NCI-H82 (cell line): Measurements from ENCODE around the gene AMN1.
"Not testable (repeated sequence)": the region's sequence is repeated elsewhere in the genome, so short reads cannot be mapped to it uniquely, and the experiment has no call there.

Experiments used
- DNase-seq: peaks from one replicate; lab custom pipeline; 2025; lab: John Stamatoyannopoulos, UW

Gene AMN1

DNA sequence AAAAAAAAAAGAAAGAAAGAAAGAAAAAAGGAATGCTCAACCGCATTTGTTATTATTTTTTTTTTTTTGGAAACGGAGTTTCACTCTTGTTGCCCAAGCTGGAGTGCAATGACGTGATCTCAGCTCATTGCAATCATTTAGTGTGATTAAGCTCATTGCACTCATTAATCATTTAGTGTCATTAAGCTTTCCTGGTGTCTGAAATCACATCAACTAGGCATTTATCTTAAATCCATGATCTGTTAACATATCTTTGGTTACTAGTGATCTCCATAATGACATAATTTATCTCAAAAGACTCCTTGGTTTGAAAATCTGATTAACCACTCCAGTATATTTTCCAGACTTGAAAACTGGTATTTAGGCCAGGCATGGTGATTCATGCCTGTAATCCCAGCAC, 43.0 kb downstream of the AMN1 start:
- DNase-seq = peak; percentile 45

DNA sequence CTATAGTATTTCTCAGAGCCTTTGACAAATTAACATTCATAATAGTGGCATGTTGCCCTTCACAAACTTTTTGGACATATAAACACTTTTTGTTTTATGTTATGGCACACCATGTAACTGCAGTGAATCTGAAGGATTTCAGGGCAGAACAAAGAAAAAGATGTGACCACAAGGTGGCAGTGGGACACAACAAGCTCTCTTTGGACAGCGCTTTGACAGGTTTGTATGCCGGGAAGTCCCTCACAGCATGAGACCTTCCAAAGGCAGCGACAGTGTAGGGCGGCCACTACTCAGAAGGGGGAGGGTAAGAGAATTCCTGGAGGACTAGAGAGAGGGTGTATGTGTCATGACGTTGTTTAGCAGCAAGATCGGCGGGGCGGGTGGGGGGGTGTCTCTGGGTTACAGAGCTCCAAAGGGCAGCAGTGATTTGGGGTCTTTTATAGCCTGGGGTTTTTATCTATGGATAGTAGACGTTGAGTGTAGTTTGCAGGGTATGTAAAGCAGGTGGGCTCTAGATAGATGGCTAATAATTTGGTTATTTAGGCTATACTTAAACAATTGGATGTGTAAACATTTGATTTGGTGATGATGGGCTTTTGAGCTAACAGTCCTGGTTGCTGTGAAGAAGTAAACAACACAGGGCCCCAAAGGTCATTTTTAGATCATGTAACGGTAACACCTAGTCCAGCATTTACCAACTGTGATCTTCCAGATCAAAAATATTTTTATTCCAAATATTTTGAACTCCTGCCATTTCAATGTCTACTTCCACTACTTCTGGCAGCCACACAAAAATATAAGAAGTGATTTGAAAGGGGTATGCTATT, 46.5 kb downstream of the AMN1 start:
- DNase-seq = peak; percentile 92

DNA sequence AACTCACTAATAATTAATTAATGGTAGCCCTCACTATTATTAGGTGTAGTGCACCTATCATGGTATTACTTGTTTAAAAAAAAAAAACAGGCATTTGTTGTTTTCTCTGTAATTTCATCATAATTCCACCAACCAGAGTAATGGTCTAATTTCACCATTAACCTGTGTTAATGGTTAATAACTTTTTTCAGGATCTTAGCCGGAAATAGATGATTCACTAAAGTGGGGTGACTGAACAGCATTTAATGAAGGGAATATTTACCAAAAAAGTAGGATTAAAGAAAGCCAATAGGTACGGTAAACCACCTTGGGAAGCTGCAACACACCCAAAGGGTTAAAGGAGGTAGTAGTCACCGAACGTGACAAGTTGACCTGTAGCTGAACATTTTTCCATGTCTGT, 56.3 kb downstream of the AMN1 start:
- DNase-seq = no peak

DNA sequence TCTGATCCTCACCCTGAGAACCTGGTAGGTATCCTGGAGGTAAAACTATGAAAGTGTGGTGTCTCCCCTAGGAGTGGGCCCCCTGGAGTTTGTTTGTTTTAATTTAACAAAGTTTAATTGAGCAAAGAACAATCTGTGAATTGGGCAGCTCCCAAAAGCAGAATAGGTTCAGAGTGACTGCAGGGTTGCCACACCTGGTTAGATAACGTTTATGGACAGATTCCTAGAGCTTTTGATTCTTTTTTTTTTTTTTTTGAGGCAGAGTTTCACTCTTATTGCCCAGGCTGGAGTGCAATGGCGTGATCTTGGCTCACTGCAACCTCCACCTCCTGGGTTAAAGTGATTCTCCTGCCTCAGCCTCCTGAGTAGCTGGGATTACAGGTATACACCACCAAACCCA, 59.2 kb downstream of the AMN1 start:
- not testable (repeated sequence) for DNase-seq

DNA sequence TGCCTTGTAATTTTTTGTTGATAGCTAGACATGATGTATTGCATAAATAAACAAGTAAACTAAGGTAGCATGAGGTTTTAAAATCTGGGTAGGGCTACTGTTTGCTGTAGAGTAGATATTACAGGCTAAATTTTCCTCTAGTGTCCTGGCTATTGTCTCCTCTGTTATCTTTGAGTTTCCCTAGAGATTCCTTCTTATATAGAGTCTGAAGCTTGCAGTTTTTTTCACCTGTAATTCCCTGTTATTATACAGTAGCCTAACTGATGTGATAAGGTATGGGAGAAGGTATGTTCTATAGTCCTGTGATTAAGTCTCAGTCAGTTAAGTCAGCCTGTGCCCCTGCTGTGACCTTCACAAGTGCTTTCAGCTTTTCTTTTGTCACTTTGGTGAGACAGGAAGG, 59.8 kb downstream of the AMN1 start:
- no peak for DNase-seq

DNA sequence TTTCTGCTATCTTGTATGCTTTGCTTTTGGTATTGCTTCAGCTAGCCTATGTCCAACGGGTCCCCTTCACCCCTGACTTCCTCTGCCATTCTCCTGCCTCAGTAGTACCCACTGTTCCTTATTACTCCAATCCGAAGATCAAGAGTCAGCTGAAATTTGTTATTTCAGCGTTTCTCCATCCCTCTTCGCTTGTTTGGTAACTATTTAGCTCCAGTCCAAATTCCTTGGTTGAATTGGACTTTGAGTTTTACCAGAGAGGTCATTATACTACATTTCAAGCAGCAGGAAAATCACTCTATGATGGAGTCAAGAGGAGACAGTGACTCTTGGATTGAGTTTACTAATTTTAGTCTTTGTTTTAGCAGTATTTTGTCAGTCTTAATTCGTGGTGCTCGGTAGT, 64.8 kb downstream of the AMN1 start:
- DNase-seq = no peak

DNA sequence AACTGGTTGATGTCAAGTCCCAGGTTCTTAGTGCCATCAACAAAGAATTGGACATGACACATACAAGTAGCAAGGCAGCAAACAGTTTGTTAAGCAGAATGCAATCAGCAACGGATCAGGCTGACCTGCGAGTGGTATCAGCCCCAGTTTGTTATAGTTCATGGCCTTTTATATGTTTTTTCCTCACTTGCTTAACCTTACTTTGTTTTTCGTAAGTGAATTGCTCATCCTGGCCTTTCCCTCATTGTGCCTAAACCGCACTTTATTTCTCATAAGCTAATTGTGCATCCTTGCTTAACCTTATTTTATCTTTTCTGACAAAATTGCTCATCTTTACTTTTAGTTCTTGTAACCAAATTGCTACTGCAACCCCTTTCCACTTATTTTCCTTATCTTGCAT, 65.2 kb downstream of the AMN1 start:
- no peak for DNase-seq

DNA sequence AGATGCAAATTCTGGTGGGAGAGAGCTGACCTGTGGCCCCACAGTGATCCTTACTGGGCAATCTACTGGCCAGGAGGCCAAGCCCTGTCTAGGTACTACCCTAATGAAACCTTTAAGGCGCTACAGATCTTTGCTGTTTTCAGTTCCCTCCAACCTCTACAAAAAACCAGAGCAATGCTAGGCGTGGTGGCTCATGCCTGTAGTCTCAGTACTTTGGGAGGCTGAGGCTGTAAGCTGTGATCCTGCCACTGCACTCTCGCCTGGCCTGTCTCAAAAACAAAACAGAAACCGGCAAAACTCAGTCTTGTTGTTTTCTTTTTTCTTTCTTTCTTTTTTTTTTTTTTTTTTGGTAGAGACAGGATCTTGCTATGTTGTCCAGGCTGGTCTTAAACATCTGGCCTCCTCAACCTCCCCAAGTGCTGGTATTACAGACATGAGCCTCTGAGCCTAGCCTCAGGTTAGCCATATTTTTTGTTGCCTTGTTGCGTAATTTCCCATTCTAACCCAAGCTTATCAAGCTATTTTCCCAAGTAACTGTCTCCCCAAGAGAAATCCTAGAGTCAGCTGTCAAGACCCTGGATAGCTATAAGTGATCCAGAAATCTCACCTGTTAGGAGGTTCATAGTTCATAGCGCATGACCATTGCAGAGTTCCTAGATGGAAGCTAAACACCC, 66.5 kb downstream of the AMN1 start:
- no peak for DNase-seq

DNA sequence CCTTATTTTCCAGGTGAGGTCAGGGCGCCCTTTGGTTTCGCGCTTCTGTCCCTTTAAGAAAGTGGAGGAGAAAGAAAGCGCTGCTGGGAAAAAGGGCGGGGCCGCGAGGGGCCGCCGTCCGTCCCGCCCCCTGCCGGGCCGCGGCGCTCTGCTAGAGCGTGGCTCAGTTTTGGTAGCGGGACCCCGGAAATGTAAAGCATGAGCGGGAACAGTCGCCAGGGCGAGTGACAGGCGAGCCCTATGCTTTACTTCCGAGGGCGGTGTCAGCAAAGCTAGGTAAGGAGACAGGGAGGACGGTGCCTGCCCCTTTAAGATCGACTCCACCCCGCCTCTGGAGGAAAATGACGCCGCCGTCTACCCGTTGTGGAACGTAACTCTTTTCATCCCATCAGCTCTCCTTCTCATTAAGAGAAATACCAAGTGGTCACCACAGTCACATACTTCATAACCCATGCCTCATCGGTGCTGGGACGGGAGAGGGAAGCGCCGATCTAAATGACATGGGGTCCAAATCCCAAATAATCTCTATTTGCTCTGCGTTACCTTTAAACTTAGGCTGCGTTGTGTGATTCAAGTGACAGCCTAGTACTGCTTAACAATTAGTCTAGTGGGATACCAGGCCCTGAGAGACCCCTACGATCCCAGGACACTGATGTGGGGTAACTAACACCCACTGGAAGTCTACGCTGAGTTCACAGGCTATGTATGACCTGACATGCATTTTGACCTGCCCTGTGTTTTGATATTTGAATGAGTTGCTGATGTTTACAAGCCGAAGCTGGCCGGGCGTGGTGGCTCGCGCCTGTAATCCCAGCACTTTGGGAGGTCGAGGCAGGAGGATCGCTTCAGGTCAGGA, 69.5 kb downstream of the AMN1 start, which contains the start of gene ETFBKMT:
TSS of gene ETFBKMT (plus strand) at position 602 of the 856 bp plus-strand sequence. CDS start 2,266 bp downstream, outside the sequence.
- DNase-seq = peak; percentile 97

DNA sequence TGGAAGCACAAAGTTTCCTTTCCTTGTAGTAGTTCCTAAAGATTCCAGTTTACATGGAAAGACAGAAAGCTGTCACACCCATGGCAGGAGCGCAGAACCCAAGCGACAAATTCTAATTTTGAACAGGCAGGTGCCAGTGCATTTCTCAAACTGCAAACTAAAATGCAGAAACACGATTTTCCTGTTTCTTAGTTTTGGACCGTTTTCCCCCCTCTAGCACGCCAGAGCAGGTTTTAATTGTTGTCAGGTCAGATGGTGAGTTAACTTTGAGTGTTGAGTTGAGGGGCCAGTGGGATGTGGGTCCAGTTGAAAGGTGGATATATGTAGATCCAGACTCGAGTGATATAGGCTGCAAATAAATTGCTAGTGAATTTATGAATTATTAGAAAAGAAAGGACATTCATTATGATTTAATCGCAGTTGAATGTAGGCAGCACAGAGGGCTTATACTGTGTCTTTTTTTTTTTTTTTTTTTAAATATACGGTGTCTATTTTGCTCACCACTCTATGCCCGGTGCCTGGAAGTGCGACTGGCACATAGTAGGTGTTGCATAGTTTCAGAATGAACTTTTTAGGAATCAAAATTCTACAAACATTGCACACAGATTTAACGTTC, 70.2 kb downstream of the AMN1 start:
- DNase-seq = no peak

DNA sequence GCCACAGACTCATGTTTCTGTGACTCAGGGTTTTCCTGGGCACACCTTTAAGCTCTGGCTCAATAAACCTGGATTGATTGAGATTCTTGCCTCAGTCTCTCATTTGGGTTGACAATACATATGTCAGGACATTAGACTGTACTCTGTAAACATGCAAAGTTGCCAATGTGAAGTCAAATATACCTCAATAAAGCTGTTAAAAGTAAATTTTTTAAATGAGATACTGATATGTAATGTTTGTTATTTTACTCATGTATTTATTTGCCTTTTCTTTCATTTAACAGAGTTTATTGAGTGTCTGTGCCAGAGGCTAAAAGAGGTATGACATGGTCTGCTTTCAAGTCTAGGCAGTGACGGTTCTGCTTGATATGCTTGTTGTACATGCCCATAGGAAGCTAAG, 73.0 kb downstream of the AMN1 start:
- DNase-seq = no peak

DNA sequence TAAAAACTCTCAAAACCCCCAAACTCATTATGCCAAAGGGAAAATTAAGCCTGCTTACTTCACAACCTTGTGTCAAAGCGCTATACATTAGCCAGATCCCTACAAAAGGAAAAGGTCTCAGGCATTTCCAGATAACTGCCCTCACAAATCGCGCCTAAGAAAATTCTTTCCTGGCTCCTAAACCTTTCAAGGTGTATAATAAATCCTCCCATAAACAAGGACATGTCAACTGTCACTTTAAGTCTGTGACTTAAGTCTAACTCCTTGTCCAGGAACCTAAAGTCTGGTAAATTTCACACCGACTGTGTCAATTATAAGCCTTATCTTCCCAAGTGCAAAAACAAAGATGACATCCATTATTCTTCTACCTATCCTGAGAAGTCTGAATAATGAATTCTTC, 73.6 kb downstream of the AMN1 start:
- DNase-seq = peak; percentile 19

DNA sequence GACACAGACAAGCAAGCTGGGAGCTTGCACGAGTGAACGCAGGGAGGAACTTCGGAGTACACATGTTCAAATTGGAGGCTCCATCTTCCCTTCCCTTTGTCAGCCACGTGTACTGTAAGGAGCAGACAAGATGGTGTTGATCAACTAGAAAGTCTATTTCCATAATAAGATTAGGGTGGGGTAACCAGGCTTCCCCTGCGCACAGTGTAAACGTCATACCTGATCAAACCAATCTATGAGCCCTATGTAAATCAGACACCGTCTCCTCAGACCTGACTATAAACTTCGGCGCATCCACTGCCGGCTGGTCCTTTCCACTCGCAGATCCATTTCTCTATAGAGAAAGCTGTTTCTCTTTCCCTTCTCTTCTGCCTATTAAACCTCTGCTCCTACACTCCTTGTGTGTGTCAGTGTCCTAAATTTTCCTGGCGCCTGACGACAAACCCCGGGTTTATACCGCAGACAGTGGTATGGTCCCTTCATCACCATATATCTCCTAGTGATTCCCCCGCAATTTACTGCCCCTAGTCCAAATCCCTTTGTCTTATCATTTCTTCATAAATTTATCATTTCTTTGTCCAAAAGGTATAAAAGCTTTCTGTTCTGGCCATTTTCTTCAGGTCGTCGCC, 76.8 kb downstream of the AMN1 start:
- DNase-seq = peak; percentile 99

DNA sequence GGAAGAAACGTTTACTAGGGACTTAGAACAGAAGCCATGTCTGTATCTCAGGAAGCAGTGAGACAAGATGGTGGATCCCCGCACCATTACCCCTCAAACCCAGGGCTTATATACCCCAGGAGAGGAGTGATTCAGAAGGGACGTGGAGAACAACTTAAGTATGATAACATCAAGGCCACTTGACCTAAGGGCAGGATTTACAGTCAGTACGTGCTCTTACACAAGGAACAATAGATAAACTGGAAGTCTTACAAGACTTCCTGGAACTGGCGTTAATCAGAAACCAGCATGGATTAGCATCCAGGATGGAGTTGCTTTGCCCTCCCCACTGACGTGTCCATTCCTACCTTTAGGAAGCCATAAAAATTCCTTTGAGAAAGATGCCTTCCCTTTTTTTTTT, 77.9 kb downstream of the AMN1 start:
- DNase-seq = peak; percentile 80

DNA sequence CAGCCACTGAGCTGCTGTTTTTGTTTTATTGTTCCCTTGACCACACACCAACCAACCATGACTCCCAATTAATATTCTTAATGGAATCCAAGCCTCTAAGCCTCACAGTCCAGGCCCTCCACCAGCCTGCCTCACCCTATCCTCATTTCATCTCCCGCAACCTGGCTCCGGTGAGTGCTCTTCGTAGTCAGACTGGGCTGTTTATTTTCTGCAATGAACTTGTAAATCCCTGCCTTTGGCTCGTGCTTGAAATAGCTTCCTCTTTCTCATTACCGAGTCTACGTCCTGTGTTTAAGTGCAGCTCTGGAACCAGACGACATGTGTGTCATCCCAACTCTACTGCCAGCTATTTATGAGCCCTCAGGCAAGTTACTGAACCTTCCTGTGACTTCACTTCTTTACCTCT, 81.7 kb downstream of the AMN1 start:
- DNase-seq = peak; percentile 19

DNA sequence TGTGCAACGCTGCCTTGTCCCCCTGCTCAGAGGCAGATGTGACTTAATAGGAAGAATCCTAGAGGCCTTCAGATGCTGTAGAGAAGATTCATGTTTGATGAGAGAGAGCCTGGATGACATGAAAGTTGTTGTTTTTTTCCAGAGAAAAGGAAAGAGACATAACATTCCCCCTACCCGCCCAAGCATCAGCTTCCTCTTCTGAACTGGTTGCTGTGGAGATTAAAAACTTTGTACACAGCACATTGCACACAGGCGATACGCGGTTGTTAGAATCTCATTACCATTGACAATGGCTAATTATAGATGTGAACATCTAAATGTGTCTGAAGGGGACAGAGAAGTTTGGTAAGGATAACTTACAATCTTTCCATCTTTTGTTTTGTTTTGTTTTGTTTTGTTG, 82.9 kb downstream of the AMN1 start:
- DNase-seq = no peak

DNA sequence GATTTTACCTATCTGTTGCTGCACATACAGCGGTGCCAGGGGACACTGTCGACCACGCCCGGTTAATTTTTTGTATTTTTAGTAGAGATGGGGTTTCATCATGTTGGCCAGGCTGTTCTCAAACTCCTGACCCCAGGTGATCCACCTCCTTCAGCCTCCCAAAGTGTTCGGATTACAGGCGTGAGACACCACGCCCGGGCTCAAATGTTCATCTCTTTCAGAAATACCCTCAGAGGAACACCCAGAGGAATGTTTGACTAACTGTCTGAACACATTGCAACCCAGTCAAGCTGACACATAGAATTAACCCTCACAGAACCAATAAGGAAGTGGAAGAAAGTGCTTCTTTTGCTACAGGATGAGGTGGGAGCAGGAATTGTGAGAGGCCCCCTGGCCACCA, 84.3 kb downstream of the AMN1 start:
- DNase-seq = no peak

DNA sequence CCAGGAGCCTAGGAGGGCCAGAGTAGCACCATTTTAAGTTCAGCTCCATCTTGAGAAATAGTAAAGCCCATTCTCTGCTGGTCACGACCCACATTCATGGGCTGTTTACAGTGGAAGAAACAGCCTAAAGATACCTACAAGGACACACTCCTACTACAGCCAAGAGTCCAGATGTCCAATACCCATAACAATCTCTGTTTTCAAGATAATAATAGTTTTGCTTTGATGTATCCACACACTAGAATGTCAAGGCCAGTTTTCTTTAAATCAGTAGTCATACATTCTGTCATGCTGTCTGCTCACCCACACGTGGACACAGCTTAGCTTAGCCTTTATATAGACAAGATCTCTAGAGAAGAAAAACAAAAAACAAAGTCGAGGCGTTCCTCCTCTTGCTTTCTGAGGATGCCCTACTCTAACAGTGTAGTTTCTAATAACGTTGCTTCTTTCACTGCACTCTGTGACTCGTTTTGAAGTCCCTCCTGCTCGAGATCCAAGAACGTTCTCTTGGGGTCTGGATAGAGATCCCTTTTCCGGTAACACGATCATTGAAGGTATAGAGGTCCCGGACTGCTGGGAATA, 87.2 kb downstream of the AMN1 start:
- no peak for DNase-seq

DNA sequence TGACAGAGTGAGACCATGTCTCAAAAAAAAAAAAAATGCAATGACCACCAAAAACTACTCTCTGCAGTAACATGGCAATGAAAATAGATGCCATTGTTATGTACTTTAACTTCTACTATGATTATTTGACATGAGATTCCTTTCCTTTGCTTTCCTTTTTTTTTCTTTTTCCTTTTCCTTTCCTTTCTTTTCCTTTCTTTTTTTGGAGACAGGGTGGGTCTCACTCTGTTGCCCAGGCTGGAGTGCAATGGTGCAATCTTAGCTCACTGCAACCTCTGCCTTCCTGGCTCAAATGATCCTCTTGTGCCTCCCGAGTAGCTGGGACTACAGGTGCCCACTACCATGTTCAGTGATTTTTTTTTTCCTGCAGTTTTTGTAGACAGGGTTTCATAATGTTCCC, 94.2 kb downstream of the AMN1 start:
- no peak for DNase-seq

DNA sequence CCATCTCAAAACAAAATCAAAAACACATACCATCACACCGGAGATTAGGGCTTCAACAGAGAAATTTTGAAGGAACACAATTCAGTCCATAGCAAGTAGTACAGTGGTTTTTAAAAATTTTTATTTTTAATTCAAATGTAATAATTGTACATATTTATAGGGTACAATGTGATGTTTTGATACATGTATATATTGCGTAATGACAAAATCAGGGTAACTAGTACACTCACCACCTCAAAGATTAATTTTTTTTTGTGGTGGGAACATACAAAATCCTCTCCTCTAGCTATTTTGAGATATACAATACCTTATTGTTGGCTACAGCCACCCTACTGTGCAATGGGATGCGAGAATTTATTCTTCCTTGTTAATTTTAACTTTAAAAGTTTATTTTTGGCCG, 95.4 kb downstream of the AMN1 start:
- DNase-seq = no peak

DNA sequence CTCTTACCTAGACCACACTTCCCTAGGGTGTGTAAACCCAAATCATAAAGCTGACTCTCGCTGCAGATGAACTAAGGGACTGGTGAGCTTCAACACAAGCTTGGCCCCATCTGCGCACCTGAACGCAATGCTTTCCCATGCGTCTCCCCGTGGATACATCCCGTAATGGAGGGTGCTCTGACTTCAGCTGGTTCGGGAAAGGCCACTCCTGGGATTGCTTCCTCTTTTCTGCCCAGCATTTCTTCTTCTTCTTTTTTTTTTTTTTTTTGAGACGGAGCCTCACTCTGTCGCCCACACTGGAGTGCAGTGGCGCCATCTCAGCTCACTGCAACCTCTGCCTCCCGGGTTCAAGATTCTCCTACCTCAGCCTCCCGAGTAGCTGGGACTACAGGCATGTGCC, 97.0 kb downstream of the AMN1 start:
- DNase-seq = no peak
